Tibial artery (tissue), 4 donors: ENCODE data around the gene MROH9.
A peak's percentile ranks its signal among the peaks of the same experiment; 100 is the strongest.

Source experiments
- DNase-seq, 2 donors: peaks; one replicate each; pipeline ENCODE4 v3.0.0-alpha.2; 2019
- H3K27ac ChIP-seq, 2 donors: fragments of 200-600 bp; sonication (generic) in 1 of 2; 1 replicate in 1 of 2; 2 replicates in 1 of 2; pipeline ENCODE4 v1.5.1; 2018 to 2019; ENCODE audit warnings: mild to moderate bottlenecking in 1 of 2
- H3K27me3 ChIP-seq, 2 donors: fragments of 200-600 bp; sonication (generic) in 1 of 2; one replicate each; pipeline versions ENCODE4 v1.5.1 to v1.6.0; 2016 to 2019
- H3K36me3 ChIP-seq, 3 donors: fragments of 200-600 bp; sonication (generic) in 2 of 3; one replicate each; pipeline ENCODE4 v1.5.1; 2016 to 2019; ENCODE audit warnings: mild to moderate bottlenecking in 2 of 3
- H3K4me1 ChIP-seq, 4 donors: fragments of 200-600 bp; sonication (generic) in 2 of 4; 1 replicate in 3 of 4; 2 replicates in 1 of 4; pipeline ENCODE4 v1.5.1; 2016 to 2019
- H3K4me3 ChIP-seq, 2 donors: fragments of 200-600 bp; sonication (generic) in 1 of 2; 1 replicate in 1 of 2; 2 replicates in 1 of 2; pipeline ENCODE4 v1.5.1; 2018 to 2019; ENCODE audit warnings: mild to moderate bottlenecking in 2 of 2
- H3K9me3 ChIP-seq, 3 donors: fragments of 200-600 bp; sonication (generic) in 1 of 3; one replicate each; pipeline ENCODE4 v1.5.1; 2016 to 2019
- intact Hi-C: fragments of 100-400 bp; cut with DNase I; formaldehyde crosslinking; loops from one replicate; pipeline ENCODE4 v1.15.0; 2023; ENCODE audit warnings: low total_unique reads
- TF ChIP-seq, protein P1 (sequence below), 2 experiments: fragments of 200-600 bp in 1 of 2; fragments of 450-650 bp in 1 of 2; IDR thresholded peaks; one replicate each; pipeline ENCODE4 v1.5.1; 2017 to 2019; ENCODE audit warnings: antibody characterized with exemption in 2 of 2, mild to moderate bottlenecking in 1 of 2, moderate library complexity in 1 of 2

MROH9 gene

DNA sequence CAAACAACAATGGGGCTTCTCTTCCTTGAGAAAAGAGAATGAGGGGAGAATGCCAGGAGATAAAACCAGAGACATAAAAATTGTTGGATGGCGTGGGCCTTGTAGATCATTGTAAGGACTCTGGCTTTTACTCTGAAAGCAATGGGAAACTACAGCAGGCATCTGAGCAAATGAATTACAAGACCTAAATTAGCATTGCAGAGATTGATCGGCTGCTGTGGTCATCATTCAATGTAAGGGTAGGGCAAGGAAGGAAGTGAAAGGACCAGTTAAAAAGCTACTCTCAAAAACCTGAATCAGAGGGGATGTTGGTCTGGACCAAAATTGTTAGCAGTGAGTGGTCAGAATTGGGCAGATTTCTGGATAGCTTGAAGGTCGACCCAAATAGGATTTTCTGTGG lies 176.8 kb downstream of the MROH9 start:
- DNase-seq: no peak
- no peaks in the 10 kb centered on the region for H3K36me3 ChIP-seq
- peaks cover 0 to 99% (median 47%) of the 10 kb centered on the region in 4 donors for H3K4me1 ChIP-seq
- intact Hi-C loops: no loop called here
- TF ChIP-seq, protein P1, sequence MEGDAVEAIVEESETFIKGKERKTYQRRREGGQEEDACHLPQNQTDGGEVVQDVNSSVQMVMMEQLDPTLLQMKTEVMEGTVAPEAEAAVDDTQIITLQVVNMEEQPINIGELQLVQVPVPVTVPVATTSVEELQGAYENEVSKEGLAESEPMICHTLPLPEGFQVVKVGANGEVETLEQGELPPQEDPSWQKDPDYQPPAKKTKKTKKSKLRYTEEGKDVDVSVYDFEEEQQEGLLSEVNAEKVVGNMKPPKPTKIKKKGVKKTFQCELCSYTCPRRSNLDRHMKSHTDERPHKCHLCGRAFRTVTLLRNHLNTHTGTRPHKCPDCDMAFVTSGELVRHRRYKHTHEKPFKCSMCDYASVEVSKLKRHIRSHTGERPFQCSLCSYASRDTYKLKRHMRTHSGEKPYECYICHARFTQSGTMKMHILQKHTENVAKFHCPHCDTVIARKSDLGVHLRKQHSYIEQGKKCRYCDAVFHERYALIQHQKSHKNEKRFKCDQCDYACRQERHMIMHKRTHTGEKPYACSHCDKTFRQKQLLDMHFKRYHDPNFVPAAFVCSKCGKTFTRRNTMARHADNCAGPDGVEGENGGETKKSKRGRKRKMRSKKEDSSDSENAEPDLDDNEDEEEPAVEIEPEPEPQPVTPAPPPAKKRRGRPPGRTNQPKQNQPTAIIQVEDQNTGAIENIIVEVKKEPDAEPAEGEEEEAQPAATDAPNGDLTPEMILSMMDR (IDR thresholded peaks at IDR 0.05): no peak
- H3K27ac ChIP-seq: peak overlapping the region; percentile 76
- no peak overlapping the region for H3K4me3 ChIP-seq
- H3K27me3 ChIP-seq: no peaks in the 10 kb centered on the region
- H3K9me3 ChIP-seq: no peaks in the 10 kb centered on the region

DNA sequence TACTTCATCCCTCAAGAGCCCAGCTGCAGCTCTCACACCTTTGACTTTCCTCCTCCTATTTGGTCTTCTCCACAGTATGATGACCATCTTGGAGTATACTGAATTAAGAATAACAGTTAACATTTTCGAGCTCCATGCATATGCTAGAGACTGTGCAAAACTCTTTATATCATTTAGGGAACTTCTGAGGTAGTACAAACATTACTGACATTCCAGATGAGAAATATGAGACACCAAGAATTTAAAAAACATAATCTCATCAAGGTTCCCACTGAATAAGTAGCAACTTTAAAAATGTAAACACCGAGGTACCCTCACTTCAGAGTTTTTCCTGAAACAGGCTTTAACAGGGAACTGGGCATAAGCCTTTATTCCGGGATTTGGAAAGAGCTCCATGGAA lies 178.0 kb downstream of the MROH9 start:
- no peak overlapping the region for H3K4me3 ChIP-seq
- no peaks in the 10 kb centered on the region for H3K36me3 ChIP-seq
- no peaks in the 10 kb centered on the region for H3K9me3 ChIP-seq
- no peak for DNase-seq
- H3K4me1 ChIP-seq: peaks cover 0 to 100% (median 41%) of the 10 kb centered on the region in 4 donors
- H3K27me3 ChIP-seq: no peaks in the 10 kb centered on the region
- TF ChIP-seq, protein P1 (IDR thresholded peaks at IDR 0.05): no peak
- intact Hi-C loops: no loop called here
- H3K27ac ChIP-seq: peak overlapping the region; percentile 76
